Peyer's patch (tissue), 4 donors: ENCODE data around the gene EYA3.

Experiments
- POLR2A ChIP-seq, 2 donors: fragments of 450-650 bp; IDR thresholded peaks; one replicate each; pipeline ENCODE4 v1.5.1; 2017; ENCODE audit warnings: antibody characterized with exemption in 2 of 2, mild to moderate bottlenecking in 2 of 2, moderate library complexity in 2 of 2
- TF ChIP-seq, protein P1 (sequence below), 6 experiments: fragments of 450-650 bp in 4 of 6; fragments of 200-600 bp in 2 of 6; sonication (generic) in 1 of 6; IDR thresholded peaks; one replicate each; pipeline ENCODE4 v1.5.1; 2017 to 2019; ENCODE audit warnings: antibody characterized with exemption in 6 of 6, mild to moderate bottlenecking in 3 of 6, moderate library complexity in 1 of 6

DNA sequence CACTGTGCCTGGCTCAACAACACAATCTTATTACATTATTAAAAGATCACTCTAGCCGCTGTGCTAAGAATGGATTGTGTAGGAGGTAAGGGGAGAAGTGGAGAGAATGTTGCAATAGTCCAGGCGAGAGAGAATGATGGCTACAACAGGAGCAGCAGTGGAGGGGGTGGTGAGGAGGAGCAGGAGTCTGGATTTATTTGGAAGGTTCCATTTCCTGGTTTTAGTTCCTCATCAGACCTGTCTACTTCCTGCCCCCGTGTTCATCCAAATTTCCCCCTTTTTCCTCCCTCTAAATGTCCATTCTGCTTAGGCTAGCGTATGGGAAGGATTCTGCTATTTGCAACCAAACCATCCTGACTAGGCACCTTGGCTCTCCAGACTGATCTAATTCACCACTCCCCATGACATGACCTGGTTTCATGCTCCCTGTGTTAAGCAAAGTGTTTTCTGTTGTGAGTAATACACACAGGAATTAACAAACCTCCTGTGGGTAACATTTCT is 35.1 kb upstream of the EYA3 start:
- TF ChIP-seq, protein P1, sequence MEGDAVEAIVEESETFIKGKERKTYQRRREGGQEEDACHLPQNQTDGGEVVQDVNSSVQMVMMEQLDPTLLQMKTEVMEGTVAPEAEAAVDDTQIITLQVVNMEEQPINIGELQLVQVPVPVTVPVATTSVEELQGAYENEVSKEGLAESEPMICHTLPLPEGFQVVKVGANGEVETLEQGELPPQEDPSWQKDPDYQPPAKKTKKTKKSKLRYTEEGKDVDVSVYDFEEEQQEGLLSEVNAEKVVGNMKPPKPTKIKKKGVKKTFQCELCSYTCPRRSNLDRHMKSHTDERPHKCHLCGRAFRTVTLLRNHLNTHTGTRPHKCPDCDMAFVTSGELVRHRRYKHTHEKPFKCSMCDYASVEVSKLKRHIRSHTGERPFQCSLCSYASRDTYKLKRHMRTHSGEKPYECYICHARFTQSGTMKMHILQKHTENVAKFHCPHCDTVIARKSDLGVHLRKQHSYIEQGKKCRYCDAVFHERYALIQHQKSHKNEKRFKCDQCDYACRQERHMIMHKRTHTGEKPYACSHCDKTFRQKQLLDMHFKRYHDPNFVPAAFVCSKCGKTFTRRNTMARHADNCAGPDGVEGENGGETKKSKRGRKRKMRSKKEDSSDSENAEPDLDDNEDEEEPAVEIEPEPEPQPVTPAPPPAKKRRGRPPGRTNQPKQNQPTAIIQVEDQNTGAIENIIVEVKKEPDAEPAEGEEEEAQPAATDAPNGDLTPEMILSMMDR (IDR thresholded peaks at IDR 0.05): no peak
- no peak for TF ChIP-seq POLR2A (IDR thresholded peaks at IDR 0.05)
